GM18498 (cell line): Measurements from ENCODE around the gene GRIK5.
"Not testable (repeated sequence)": the region's sequence is repeated elsewhere in the genome, so short reads cannot be mapped to it uniquely, and the experiment has no call there.

Experiments
- ATAC-seq: cut with Tn5 transposase; IDR thresholded peaks from one replicate; pipeline ENCODE4 v1.9.1; 2021; ENCODE audit warnings: mild to moderate bottlenecking, moderate library complexity; ENCODE audit not compliant: unreplicated experiment

GRIK5 gene

DNA sequence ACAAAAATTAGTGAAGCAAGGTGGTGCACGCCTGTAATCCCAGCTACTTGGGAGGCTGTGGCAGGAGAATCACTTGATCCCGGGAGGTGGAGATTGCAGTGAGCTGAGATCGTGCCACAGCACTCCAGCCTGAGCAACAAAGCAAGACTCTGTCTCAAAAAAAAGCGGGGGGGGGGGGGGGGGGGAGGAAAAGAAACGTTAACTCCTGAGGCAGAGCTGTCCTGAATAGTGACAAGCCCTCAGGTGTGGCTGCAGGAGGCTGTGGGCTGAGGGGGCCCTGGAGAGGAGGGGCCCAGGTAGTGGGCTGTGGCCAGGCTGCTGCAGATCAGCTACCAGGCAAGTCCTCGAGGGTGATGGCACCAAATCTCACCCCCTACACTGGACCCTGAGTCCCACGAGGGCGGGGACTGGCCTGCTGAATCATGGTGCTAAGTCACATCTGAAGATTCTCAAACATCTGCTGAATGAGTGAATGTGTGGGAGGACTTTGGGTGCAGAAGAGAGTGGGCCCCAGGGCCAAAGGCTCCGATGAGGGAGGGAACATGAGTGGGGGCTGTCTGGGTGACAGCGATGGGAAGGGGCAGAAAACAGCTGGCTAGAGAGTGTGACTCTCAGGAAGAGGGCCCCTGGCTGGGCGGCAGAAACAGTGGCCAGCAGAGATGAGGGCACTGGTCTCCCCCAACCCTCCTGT is 51.4 kb downstream of the GRIK5 start:
- no peak for ATAC-seq

DNA sequence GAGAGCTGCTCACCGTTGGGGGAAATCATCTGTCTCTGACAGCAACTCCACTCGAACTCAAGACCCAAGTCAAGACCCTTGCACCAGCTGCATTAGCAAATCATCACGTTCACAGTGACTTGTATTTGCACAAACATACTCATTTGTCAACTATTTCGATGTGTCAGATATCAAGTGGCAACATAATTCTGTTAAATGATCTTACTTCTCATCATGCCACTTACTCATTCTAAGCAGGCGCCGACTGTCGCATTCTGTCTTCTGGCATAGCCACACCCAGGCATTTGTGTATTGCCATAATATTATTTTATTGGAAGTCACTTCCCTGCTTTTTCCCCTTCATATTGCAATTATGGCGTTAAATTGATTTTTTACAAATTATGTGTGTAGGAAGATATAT is 53.0 kb downstream of the GRIK5 start:
- ATAC-seq: no peak

DNA sequence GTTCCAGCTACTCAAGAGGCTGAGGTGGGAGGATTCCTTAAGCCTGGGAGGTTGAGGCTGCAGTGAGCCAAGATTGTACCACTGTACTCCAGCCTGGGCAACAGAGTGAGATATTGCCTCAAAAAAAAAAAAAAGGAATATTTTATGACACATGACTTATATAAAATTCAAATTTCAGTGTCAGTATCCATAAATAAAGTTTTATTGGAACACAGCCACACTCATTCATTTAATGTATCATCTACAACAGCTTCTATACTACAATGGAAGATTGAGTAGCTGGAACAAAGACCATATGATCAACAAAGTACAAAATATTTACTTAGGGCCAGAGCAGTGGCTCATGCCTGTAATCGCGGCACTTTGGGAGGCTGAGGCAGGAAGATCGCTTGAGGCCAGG is 57.3 kb downstream of the GRIK5 start:
- not testable (repeated sequence) for ATAC-seq

- no peak for ATAC-seq
Measured at GRCh38 chr19:42010245-42011126, 59.5 kb downstream of the GRIK5 start.

DNA sequence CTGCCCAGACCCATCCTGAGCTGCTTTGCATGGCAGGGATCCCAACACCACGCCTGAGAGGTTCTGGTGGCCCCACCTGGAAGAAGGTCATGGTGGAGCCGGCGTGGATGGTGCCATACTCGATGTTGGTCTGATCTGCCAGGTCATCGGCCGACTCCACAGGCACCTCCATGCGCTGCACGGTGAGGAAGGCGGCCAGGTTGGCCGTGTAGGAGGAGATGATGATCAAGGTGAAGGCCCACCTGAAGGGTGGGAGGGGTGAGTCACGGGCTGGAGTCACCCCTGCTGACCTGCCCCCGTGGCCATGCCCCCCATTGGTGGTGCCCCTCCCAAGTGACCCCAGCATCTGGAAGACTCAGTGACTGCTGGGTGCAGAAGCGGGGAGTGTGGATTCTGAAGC is 63.4 kb downstream of the GRIK5 start:
- ATAC-seq: no peak

- no peak for ATAC-seq
Measured at GRCh38 chr19:42005504-42005903, 64.5 kb downstream of the GRIK5 start.

DNA sequence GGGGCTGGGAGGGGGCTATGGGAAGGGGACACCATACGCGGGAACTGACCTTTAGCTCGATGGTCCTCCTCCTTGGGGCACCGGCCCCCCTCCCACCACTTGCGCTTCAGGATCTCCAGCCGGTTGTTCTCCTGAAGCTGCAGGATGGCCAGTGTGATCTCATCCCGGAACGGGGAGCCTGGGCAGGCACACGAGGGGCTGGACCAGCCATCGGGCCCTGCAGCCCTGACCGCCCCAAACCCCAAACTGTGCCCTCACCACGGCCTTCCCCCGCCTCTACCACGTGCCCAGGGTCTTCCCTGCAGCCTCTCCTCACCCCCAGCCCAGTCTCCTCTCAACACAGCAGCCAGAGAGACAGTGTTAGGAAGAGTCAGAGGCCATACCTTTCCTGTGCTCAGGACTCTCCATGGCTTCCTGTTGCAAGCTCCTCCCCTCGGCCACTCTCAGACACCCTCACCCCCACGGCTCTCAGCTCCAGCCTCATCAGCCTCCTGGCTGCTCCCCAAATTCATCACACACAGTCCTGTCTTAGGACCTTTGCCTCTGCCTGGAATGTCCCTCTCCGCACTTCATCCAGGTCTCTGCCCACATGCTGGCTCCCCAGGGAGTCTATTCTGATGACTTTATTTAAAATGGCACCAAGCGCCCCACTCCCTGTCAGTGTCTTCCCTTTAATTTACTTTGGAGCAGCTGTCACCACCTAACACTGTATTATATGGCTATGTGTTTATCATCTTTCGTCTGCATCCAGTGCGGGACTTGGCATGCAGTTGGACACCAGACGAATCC is 66.3 kb downstream of the GRIK5 start:
- ATAC-seq: no peak

DNA sequence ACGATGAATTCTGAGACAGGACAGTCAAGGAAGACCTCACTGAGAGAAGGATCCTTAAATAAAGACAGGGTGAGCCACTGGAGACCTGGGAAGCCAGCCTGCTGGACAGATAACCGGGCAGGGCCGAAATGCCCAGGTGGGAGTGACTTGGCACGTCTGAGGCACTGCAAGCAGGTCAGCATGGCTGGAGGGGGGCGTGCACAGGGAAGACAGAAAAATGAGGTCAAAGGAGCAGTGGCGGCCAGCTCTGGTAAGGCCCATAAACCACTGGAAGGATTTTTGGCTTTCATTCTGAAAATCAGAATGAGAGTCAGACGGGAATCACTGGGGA is 70.2 kb downstream of the GRIK5 start:
- ATAC-seq: no peak

DNA sequence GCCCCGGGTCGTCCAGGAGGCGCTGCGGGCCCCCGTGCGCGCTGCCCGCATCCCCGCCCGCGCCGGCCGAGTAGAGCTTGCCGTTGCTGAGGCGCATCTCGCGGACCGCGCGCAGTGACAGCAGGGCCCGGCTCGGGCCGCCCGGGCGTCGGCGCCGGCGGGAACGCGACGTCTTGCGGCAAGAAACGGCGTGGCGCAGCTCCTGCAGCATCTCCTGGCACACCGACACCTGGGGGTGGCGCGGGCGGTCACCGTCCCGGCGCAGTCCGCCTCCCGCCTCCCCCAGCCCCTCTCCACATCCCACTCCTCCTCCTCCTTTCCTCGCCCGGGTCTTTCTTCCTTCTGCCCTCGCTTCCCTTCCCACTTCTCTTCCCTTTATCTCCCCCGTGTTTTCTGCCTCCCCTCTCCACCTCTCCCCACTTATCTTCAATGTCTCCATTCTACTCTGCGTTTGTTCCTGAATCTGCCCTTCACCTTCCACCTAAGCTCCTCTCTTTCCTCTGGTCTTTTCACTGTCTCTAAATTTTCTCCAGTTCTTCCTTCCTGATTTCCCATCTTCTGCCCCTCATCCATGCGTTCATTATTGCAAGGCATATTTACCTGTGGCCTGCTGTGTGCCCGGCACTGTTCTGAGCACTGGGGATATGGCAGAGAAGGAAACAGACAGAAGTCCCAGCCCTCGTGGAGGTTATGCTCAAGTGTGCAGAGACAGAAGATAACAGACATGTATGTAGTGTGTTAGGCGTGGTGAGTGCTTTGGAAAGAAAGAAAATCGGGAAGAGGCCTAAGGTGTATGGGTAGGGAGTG is 70.7 kb downstream of the GRIK5 start:
- no peak for ATAC-seq

GRCh38 chr19:41998246-41999020 is 71.6 kb downstream of the GRIK5 start:
- no peak for ATAC-seq

DNA sequence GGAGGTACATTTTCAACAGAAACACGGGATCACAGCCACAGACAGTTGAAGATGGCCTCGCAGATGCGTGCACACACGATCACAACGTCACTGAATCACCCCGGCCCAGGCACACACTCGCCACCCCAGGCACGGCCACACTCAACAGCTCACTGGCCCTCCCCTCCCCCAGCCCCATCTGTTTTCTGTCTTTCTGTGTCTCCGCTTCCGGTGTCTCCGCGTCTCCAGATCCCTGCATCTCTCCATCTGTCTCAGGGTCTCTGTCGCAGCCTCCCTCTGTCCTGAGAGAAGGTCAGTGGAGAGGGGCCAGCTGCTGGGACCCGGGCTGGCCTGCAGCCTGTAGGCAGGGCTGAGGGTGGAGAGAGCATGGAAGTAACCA is 72.2 kb downstream of the GRIK5 start:
- ATAC-seq: no peak

DNA sequence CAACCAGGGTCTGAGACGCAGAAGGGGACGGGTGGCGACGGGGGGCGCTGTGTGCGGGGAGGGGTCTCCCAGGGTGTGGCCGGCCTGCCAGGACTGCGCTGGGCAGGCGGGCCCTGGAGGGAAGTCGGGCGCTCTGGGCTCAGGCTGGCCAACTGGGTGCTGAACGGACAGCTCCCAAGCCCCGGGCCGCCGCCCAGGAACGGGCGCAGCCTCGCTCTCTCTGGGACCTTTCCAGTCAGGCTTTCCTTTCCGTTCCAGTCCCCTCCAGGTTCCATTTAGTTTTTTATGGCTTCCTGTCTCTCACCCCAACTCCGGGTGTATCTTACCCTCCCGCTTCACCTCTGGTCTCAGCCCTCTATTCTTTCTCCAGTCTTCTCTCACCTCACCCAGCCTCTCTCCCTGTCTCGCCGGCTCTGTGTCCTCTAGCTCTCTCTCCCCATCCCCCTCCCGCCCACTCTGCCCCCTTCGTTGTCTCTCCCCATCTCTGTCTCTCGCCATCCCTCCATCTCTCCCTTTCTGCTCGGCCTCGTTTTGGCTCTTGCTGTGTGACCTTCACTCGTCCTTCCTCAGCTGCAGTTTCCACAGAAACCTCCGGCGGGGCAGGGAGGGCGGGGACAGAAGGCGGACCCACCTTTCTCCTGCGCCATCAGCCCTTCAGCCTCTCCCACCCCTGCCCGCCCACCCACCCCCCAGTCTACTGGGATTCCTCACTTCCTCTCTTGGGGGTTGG is 72.7 kb downstream of the GRIK5 start:
- ATAC-seq: no peak

DNA sequence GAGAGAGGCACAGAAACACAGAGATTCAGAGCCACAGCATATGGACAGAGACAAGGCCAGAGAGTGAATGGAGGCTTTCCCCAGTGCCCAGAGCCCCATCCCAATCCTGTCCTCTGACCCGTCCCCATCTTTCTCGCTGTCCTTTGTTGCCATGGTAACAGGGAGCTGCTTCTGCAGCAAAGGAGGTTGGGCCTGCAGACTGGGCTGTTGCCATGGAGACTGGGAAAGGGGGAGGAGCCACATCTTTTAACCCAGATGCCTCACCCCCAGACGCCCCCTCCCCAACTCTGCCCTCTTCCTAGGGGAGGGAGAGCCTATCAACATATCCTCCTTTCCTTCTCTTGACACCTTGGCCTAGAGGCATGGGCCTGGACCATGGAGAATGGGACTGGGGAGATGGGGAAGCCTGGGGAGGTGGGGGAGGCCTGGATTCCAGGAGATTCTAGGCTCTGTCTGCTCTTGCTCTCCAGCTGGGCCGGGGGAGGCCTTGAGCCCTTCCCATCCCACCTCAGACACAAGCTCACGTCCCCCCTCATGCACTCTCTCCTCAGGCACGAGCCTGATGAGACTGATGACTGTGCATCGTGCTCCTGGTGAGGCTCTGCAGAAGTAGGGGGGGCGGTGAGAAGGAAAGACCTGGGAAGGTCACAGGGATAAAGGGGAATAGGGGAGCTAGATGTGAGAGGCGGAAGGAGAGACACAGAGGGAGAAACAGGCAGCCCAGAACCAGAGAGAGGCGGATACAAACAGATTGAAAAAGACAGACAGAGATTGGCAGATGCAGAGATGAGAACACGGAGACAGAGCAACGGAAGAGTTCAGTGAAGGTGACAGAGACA is 73.8 kb downstream of the GRIK5 start:
- no peak for ATAC-seq

- no peak for ATAC-seq
Measured at GRCh38 chr19:41994994-41995958, 74.7 kb downstream of the GRIK5 start.

DNA sequence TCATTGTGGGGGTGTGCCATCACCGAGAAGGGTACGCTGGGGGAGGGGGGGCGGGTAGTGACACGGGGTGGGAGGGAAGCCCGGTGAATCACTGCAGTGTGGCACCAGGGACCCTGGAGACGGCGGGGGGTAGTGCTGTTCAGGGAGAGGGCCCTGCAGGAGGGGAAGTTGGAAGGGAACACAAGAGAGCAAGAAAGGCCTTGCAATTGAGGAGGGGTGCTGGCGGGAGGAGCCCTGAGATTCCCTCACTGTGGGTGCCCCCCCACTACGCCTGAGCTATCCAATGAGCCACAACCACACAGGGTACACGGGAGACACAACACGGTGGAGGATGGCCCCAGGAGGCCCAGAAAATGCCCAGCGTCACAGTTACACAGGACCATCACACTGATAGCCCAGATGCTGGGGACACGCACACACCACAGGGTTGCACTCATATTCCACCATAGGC is 75.5 kb downstream of the GRIK5 start:
- ATAC-seq: no peak

DNA sequence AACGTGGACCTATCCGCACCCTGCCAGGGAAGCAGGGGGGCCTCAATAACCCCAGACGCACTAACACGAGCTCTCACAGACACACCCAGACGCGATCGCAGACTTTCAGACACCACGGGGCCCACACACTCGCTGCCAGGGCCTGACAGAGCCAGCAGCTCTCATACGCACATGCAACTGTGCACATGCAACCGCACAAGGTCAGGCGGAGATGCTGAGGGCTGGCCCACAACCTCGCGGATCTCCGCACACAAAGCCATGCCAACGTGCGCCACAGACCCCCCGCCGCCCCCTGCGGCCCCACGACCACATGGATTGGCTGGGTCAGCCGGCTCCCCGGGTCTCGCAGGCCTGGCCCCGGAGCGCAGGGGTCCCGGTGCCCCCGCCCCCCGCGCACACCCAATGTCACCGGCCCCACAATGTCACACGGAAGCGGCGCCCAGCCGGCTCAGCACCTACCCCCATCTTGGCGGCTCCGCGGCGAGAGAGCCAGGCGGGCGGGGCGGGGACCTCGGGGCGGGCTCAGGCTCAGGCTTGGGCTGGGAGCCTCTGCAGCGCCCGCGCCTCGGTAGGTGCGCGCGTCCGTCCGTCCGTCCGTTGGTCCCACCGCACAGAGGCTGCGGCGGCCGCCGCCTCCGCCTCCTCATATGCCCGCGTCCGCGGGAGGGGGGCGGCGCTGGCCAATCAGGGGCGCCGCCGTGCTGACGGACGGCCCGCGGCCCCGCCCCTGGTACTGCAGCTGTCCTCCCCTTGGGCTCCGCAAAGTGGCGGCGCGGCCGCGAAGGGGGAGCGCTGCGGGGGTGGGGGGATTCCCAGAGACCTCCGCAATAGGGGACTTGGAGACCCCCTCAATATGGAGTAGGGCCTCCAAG is 76.2 kb downstream of the GRIK5 start, which contains the start of gene ATP1A3:
Gene ATP1A3, minus strand, starts transcription at position 619 of the 872 bp plus-strand sequence. Its CDS starts 154 bp downstream, at position 465.
- ATAC-seq: no peak
